ENCODE data around the gene RNF149.
A peak's percentile ranks its signal among the peaks of the same experiment; 100 is the strongest.

Gene RNF149

DNA sequence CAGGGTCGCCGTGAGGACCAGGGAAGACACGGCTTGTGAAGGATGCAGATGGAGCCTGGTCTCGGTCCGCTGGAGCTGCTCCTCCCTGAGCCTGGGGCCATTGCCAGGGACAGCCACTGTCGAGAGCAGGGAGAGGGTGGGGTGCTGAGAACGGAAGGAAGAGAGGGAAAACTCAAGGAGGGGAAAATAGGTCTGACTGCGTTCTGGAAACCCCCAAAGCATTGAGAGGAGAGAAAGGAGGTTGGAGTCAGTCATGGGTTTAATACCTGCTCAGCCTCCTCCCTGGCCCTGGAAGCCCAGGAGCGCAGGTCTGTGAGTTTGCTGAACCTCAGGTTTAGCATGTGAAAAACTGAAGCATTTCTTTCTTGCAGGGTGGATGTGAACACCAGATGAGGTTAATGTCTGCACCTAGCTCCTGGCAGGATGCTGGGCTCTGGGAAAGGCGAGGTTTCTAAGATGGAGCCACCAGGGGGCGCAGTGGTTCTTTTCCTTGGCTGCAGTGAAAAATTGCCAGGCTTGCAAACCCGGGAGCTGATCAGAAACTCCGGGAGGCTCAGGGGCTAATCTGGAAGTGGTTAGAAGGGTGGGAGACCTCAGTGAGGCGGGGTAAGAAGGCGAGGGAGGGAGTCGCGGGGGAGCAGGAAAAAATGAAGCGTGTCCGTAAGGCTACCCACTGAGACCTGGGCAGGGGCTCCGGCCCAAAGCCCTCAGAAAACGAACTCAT is 33.6 kb upstream of the RNF149 start (continued):
- no peak for TF ChIP-seq TCF4 (CRISPR knock-in tag; IDR thresholded peaks at IDR 0.05; ENCODE audit: borderline replicate concordance)
- no peak for TF ChIP-seq ZFP3 (CRISPR knock-in tag; IDR thresholded peaks at IDR 0.05)
- no peak for TF ChIP-seq ARNTL (CRISPR knock-in tag; IDR thresholded peaks at IDR 0.05; ENCODE audit: borderline replicate concordance, low read depth)
- TF ChIP-seq ISL1 (CRISPR knock-in tag; IDR thresholded peaks at IDR 0.05): no peak

DNA sequence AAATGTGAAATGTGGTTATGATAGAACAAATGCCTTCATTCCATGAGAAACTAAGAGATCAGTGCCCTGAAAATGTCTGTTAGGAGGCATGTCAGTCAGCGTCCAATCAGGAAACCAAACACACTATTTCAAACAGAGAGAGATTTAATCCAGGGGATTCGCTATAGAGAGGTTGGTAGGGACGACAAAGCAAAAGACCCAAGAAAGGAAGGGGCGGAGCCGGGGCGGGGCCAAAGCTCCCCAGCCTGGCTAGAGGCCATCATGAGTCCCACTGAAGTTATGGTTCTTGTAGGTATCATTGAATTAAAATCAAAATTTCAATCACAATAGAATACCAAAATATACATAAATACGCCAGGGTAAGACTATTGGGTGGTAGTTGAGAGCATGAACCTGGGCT is 32.9 kb upstream of the RNF149 start:
- no peak for TF ChIP-seq BACH2 (CRISPR knock-in tag; IDR thresholded peaks at IDR 0.05; ENCODE audit: borderline replicate concordance)
- no peak for TF ChIP-seq ESRRG (CRISPR knock-in tag; IDR thresholded peaks at IDR 0.05)
- TF ChIP-seq ZC3H10 (CRISPR knock-in tag; IDR thresholded peaks at IDR 0.05): no peak
- no peak for TF ChIP-seq RARB (CRISPR knock-in tag; IDR thresholded peaks at IDR 0.05)
- TF ChIP-seq, protein P1, sequence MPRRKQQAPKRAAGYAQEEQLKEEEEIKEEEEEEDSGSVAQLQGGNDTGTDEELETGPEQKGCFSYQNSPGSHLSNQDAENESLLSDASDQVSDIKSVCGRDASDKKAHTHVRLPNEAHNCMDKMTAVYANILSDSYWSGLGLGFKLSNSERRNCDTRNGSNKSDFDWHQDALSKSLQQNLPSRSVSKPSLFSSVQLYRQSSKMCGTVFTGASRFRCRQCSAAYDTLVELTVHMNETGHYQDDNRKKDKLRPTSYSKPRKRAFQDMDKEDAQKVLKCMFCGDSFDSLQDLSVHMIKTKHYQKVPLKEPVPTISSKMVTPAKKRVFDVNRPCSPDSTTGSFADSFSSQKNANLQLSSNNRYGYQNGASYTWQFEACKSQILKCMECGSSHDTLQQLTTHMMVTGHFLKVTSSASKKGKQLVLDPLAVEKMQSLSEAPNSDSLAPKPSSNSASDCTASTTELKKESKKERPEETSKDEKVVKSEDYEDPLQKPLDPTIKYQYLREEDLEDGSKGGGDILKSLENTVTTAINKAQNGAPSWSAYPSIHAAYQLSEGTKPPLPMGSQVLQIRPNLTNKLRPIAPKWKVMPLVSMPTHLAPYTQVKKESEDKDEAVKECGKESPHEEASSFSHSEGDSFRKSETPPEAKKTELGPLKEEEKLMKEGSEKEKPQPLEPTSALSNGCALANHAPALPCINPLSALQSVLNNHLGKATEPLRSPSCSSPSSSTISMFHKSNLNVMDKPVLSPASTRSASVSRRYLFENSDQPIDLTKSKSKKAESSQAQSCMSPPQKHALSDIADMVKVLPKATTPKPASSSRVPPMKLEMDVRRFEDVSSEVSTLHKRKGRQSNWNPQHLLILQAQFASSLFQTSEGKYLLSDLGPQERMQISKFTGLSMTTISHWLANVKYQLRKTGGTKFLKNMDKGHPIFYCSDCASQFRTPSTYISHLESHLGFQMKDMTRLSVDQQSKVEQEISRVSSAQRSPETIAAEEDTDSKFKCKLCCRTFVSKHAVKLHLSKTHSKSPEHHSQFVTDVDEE (CRISPR knock-in tag; IDR thresholded peaks at IDR 0.05): no peak
- TF ChIP-seq ISL1 (CRISPR knock-in tag; IDR thresholded peaks at IDR 0.05): no peak
- TF ChIP-seq SNAI2 (CRISPR knock-in tag; IDR thresholded peaks at IDR 0.05): no peak
- TF ChIP-seq CSRNP3 (CRISPR knock-in tag; IDR thresholded peaks at IDR 0.05): no peak
- TF ChIP-seq ZFP30 (CRISPR knock-in tag; IDR thresholded peaks at IDR 0.05): no peak
- TF ChIP-seq CREB5 (CRISPR knock-in tag; IDR thresholded peaks at IDR 0.05; ENCODE audit: low read depth): no peak
- TF ChIP-seq TCF4 (CRISPR knock-in tag; IDR thresholded peaks at IDR 0.05; ENCODE audit: borderline replicate concordance): no peak
- no peak for TF ChIP-seq TOX (CRISPR knock-in tag; IDR thresholded peaks at IDR 0.05; ENCODE audit: borderline replicate concordance)
- no peak for TF ChIP-seq ARNTL (CRISPR knock-in tag; IDR thresholded peaks at IDR 0.05; ENCODE audit: borderline replicate concordance, low read depth)
- TF ChIP-seq PPARA (CRISPR knock-in tag; IDR thresholded peaks at IDR 0.05; ENCODE audit: borderline replicate concordance): no peak
- no peak for TF ChIP-seq GLIS3 (CRISPR knock-in tag; IDR thresholded peaks at IDR 0.05)
- no peak for ATAC-seq

DNA sequence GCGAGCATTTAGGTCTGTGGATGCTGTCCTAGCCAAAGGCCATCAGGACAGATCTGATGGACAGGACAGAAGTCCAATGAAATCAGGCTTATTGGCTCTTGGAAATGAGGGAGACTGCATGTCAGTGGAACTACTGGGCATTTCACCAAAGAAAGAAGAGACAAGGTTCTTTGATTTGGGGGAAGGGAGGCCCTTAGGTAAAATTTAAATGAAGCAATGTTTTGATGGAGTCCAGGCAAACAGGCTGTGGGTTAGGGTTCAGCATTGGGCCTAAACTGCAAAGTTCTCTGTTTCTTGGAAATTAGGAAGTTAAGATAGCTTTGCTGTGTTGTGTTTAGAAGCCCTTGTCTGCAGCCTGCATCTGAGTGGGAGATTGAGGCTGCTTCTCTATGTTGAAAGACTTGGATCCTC is 31.6 kb upstream of the RNF149 start:
- peak; percentile 42; the same call in 2 of the 3 replicates for ATAC-seq
- TF ChIP-seq SNAI2 (CRISPR knock-in tag; IDR thresholded peaks at IDR 0.05): no peak
- no peak for TF ChIP-seq ZNF8 (CRISPR knock-in tag; IDR thresholded peaks at IDR 0.05)
- no peak for TF ChIP-seq CSRNP3 (CRISPR knock-in tag; IDR thresholded peaks at IDR 0.05)
- no peak for TF ChIP-seq ARNTL (CRISPR knock-in tag; IDR thresholded peaks at IDR 0.05; ENCODE audit: borderline replicate concordance, low read depth)
- no peak for TF ChIP-seq ZNF70 (CRISPR knock-in tag; IDR thresholded peaks at IDR 0.05)
- TF ChIP-seq, protein P2, sequence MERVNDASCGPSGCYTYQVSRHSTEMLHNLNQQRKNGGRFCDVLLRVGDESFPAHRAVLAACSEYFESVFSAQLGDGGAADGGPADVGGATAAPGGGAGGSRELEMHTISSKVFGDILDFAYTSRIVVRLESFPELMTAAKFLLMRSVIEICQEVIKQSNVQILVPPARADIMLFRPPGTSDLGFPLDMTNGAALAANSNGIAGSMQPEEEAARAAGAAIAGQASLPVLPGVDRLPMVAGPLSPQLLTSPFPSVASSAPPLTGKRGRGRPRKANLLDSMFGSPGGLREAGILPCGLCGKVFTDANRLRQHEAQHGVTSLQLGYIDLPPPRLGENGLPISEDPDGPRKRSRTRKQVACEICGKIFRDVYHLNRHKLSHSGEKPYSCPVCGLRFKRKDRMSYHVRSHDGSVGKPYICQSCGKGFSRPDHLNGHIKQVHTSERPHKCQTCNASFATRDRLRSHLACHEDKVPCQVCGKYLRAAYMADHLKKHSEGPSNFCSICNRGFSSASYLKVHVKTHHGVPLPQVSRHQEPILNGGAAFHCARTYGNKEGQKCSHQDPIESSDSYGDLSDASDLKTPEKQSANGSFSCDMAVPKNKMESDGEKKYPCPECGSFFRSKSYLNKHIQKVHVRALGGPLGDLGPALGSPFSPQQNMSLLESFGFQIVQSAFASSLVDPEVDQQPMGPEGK (CRISPR knock-in tag; IDR thresholded peaks at IDR 0.05; ENCODE audit: borderline replicate concordance): no peak
